HG03039 (cell line): ENCODE data around the gene NEGR1.
A peak's percentile ranks its signal among the peaks of the same experiment; 100 is the strongest.

Source experiments
- ATAC-seq: cut with Tn5 transposase; IDR thresholded peaks from one replicate; pipeline ENCODE4 v1.9.1; 2021; ENCODE audit warnings: mild to moderate bottlenecking, moderate library complexity; ENCODE audit not compliant: unreplicated experiment

The NEGR1 gene

DNA sequence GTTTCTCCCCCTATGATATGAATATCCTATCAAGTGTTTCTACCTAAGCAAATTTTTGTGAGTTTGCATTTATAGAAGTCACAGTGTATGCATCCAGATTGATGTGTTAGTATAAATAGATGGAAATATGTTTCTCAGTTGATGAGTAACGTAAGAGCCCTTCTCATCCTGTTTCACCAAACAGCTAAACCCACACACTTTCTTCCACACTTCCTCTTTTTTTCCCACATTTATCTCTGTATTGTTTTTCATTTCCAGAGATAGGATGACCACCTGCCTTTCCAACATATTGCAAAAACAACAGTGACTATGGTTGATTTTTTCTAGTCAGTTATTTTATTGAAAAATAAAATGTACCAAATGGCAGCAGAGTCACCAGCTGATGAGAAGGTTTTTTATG lies 490.1 kb downstream of the NEGR1 start:
- ATAC-seq = no peak

DNA sequence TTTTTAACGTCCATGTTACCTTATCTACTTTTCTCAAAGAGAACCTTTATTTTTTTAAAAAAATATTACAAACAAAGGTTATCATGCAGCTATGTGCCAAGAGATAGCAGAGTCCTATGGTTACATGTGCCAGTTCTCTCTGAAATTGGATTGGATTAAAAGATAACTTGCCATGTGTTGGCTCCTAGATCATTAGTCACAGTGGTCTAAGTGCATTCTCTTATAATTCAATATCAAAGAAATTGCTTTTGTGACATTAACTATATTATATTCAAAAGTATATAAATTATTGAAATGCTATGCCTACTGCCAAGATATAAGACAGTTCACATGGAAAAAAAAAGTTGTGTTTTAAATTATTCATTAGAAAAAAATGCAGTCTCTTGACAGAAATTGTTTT lies 494.2 kb downstream of the NEGR1 start:
- no peak for ATAC-seq

DNA sequence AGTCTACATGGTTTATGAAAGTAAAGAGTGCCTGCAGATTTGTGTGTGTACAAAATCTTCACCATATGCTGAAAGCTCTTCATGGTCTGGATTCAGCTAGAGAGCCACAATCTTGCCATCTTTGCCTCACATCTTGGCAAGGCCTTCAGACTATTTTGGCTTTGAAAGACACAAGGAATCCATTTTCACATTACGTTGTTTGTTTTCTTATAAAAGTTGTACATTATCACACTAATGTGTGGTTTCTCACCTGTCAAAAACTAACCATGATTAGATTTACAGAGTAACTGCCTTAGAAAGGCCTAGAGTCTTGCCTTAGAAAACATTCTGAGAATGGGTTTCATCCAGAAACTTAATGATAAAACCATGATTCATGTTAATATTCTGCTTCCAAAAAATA lies 494.6 kb downstream of the NEGR1 start:
- no peak for ATAC-seq

DNA sequence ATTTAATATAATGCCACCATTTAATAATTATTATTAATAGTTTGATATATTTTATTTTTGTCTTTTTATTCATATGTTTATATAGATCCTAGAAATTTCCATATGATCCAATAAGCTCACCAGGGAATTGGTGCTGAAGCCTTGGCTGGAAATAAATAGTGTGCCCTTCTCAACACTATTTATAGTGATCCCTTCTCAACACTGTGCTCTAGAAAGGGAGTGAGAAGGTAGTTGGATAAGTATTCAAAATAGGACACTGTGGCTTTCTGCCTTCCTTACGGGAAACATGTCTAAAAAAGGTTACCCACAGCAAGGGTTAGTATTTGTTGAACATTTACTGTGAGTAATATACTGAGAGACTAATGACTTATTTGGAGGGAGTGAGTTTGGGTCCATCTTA lies 496.1 kb downstream of the NEGR1 start:
- no peak for ATAC-seq

DNA sequence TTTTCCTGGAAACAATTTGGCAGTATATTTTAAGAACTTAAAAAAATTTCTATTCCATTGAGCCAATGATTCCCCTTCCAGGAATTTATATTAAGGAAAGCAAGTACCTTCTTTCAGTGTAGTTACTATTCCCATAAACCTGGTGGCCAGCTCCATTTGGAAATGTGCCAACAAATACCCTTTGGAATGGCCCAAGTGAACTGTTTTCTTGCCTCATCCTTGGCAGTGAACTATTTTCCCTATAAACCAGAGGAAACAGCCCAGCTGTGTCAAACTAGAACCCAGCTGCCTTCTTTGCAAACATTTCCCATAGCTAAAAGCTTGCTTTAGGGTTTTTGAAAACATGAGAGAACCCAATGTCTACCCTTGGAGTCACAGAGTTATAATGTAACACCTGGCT lies 496.9 kb downstream of the NEGR1 start:
- no peak for ATAC-seq

DNA sequence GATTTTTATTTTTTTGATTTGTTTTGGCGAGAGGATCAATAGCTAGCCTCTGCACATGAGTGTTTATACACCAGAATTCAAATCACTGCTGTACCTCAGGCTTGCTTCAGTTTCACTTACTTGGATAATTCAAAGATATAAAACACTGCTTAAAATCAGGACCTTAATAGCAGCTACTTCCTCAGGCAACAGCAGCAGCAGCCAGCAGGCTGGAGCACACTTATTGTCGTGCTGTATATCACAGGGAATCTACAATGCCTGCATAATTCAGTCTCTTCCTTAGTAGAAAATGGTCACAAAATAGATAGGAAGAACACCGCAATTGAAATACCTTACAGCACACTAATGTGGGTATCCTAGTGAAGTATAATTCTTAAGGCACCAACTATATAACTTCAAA lies 497.3 kb downstream of the NEGR1 start:
- no peak for ATAC-seq

DNA sequence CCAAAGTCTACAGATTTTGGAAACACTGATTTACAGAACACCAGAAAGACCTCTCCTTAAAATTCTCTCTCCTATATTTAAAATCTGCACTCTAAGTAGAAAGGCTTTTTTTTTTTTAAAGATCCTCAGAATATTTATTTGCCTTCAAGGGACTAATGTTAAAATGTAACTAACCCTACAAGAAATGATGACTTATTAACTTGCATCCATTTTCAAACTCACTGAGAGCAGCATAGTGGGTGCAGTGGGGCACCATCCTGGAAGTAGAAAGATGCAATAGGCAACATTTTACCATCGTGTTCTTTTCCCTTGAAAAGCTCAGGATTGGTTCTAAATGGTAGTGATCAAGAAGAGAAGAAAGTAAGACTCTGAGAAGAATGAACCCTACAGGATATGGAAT lies 498.1 kb downstream of the NEGR1 start:
- ATAC-seq = no peak

DNA sequence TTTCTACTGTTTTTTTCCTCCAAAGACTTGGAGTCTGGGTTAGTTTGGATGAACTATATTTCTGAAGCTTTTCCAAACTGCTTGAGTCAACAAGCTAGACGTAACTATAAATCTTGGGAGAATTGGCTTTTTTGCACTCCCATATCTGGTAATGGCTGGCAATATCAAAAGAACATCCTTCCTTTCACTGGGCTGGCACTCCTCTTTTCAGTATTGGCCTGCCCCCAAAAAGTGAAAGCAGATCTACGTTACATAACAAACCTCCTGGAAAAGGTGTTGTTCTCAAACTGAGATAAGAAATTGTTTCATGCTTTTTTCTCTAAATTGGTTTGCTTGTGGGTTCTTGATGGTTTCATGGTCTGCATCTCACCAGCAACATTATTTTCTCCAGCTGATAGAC lies 499.3 kb downstream of the NEGR1 start:
- no peak for ATAC-seq

DNA sequence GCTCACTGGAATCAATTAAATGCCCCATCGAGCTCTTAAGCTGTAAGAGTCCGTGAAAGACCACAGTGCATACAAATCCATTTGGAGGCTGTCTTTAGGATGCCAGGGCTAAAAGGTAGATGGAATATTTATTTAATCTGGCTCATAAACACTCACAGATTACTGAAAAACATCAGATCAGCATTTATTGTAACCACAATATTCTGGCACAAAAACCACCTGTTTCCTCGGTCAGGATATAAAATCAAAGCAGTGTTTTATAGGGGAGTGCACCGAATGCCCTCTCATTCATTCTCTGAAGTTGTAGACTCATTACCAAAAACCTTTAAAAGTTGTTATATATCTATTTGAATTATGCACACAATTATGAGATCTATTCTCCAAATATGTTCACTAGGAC lies 500.9 kb downstream of the NEGR1 start:
- no peak for ATAC-seq

DNA sequence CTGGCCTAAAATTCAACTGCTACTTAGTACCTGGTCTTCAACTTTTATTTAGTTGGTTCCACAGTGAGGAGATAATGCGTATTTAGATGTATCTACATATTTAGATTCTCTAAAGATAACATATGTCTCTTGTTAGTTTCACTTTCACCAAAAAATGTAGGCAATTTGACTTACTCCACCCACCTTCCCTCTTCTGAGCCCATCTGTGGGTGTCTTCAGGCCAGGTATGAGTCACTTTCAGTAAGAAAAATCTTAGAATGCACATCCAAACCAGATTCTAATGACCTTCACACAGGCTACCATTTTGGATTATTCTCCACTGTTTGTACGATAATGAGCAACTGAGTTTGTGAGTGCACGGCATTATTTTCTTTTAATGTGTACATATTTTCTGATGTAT lies 501.7 kb downstream of the NEGR1 start:
- ATAC-seq = peak; percentile 80

DNA sequence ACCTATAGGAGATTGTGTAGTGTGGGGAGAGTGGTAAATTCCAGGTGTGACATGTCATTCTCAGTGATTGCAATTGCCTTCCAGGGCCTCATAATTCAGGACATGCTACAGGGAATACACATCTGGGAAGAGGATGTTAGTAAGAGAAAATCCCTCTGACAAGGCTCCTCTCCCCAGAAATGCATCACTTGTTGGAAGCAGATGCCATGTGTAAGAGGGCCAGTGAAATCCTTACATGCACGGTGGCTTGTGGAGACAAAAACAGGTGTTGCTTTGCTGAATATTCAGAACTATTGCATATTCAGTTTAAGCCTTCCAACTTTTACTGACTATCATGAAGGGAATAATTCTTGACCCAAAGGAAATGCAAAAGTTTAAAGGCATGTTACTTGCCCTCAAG lies 503.4 kb downstream of the NEGR1 start:
- ATAC-seq = no peak

DNA sequence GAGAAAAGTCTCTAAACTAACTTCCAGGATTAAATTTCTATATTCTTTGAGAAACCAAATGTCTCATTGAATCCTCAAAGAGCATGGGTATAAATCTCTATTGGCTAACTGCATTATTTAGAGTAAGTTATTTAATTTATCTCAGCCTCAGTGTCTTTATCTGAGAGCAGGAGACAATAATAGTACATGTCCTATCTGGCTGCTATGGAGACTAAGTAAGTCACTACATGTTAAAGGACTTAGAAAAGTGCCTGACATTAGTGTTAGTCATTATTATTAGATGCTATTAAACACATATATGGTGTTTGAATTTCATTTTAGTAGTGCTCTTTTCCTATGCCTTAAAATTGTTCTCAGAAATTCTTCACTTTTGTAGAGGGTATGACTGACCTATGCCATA lies 505.2 kb downstream of the NEGR1 start:
- no peak for ATAC-seq

DNA sequence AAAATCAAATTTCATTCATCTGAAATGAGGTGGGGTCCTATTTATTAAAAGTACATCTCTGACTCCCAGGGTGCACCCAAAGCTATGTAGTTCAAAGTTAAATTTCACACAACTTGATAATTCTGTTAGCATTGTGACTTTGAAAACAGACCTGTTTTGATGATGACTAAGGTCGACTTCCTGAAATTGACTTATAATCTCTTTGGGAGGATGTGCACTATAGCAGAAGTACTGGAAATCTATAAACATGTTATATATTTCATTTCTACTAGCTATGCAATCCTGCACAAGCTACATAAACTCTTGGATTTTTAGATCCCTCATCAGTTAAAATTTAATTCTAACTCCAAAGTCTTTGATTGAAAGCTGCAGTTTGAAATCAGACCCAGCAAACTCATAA lies 507.6 kb downstream of the NEGR1 start:
- ATAC-seq = no peak

DNA sequence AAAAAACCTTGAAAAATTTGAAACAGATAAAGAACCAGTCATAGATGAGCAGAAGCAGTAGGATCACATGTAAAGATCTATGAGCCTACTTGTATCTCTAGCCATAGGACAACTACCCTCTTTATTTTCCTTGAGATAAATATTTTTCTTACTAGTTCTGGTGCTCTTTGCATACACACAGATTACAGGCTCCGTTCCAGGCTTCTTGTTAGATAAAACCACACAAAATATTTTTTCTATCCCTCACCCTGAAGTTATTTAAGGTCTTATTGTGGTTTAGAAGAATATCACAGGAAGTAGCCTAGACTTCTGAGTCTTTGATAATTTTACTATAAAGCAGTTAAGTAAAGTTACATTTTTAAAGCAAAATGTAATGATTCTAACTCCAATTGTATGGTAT lies 512.2 kb downstream of the NEGR1 start:
- ATAC-seq = no peak

DNA sequence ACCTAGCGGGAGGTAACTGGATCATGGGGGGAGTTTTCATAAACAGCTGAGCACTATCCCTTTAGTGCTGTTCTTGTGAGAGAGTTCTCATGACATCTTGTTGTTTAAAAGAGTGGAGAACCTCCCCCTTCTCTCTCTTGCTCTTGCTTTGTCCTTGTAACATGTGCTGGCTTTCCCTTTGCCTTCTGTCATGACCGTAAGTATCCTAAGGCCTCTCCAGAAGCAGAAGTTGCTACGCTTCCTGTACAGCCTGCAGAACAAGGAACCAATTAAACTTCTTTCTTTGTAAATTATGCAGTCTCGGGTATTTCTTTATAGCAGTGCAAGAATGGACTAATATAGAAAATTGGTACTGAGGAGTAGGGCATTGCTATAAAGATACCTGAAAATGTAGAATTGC lies 515.6 kb downstream of the NEGR1 start:
- no peak for ATAC-seq

DNA sequence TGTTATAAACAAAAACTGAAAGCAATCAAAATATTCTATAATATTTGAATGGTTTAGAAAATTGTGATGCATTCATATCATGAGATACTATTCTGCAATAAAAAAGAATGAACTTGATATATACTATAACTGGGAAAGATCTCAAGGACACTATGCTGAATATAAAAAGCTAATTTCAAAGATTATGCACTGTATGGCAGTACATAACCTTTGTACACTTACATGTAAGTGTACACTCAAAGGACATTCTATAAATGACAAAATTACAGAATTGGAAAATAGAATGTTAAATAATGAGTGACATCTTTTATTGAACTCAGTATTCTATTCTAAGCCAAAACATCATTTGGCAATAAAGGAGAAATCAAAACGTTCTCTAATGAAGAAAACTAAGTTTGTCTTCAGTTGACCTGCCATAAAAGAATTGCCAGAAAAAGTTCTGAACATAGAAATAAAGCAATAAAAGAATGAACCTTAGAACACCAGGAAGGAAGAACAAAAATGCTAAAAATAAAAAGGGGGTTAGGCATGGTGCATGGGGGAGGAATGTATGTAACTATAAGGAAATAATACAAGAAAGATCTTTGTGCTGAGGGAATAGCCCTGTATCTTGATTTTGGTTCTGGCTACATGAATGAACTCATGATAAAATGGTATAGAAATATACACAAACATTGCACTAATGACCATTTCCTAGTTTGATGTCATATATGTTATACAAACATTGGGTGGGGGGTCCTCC lies 519.7 kb downstream of the NEGR1 start:
- no peak for ATAC-seq

DNA sequence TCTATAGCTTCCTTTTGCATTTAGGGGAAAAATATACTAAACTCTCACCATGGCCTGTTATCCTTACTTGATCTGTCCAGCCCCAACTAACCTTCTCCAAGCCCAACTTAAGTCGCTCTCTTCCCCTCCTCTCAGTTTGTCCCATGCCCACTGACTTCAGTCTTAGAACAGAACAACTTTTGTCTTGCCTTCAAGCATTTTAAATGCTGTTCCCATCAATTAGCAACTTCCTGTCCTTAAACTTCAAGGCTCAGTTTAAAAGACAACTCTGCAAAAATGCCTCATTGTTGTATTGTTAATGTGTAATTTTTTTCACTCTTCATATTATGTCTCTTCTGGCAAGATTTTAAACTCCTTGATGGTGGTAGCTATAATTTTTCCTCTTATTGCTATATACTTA lies 526.9 kb downstream of the NEGR1 start:
- no peak for ATAC-seq

DNA sequence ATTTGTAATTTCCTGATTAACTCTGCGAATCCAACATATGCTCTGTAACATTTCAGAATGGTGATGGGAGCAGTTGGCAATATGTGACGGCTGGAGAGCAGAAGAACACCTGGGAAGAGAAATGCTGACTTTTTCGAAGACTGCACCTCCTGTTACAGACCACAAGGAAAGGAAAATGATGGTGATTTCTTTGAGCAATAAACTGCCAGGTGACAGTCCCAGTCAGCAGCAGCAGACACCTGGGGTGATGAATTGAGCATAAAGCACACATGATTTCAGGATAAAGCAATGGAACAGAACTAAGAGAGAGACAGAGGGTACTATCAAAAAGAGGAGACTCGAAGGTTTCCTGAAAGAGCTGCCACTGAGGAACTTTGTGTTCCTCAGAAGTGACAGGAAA lies 528.6 kb downstream of the NEGR1 start:
- no peak for ATAC-seq

DNA sequence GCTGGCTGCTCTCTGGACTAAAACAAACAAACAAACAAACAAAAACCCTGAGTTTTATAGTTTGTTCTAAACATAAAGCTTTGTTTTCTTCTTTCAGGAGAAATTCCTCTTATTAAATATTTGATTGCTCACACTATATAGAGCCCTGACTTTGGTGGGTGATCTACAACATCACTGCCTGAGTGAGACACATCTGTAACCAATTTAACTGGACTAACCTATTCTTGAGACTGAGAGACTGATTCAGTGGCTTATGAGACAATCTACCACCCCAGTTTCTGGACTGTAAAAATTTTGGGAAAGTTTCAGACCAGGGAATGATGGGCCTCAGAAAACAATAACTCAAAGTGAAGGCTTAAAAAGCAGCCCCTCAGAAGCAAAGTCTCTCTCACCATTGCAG lies 537.0 kb downstream of the NEGR1 start:
- ATAC-seq = no peak

DNA sequence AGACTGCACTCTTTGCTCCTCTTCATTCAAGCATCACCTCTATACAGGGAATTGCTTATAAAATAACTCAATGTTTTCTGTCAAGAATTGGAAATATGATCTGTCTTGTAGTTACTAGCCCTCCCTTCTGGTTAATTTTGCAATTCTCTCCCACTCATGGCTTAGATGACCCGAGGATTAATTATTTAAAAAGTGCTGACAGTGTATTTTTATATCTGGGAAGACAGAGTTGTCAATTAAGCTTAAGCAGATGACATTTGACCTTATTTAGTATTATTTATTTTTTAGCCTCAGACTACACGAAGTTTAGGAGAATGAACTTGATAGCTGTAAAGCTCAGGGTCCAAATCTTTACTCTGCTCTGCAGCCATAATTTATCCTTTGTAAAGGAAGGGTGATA lies 538.5 kb downstream of the NEGR1 start:
- ATAC-seq = no peak

DNA sequence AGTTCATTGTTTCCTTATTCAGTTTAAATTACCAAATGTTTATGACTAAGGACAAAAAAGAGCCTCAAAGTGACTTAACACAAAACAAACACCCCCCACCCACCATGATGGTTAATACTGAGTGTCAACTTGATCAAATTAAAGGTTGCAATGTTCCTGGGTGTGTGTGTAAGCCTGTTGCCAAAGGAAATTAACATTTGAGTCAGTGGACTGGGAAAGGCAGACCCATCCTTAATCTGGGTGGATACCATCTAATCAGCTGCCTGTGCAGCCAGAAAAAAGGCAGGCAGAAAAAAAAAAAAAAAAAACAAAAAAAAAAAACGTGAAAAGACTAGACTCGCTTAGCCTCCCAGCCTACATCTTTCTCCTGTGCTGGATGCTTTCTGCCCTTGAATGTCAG lies 543.4 kb downstream of the NEGR1 start:
- no peak for ATAC-seq

DNA sequence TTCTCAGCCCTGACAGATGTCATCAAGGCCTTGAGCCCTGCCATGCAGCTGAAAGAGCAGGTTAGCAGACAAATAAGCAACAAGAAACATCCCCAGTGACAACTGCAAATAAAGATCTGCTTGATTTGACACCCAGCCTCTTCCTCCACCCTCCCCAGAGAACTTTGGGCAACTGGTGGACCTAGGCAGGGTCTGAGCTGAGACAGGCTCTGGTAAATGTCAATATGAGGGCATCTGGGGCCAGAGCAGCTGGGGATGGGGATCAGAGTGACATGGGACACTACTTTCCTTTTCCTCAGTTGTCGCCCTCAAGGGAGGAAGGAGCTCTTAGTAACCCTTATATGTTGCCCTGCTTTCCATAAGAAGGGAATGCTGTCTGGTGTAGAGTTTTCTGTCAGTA lies 544.1 kb downstream of the NEGR1 start:
- ATAC-seq = no peak

DNA sequence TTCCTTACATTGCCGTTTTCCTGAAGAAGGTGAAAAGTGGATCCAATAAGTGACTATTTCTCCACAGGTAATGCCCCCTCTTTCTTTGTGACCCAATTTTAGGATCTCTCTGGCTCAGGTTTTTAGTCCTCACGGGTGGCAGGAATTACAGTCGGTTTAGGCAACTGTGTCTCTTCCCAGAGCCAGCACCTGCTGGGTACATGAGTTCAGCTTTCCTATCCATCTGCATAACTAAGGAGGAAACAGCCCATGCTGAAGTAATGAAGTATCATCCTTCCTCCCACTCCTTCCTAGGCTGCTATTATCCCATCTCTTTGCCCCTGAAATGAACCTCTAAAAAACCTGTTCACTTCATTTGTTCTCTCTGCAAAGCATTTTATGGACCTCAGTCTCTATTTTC lies 544.6 kb downstream of the NEGR1 start:
- ATAC-seq = no peak
